WERI-Rb-1 (cell line): ENCODE measurements around the gene ZNF574.

Source experiments
- DNase-seq: peaks from one replicate; pipeline ENCODE4 v3.0.0-alpha.2; 2020
- H3K27ac ChIP-seq: fragments of 250-450 bp; sonication (Bioruptor Pico); 2 replicates; pipeline ENCODE4 v1.5.1; 2020; ENCODE audit warnings: mild to moderate bottlenecking, moderate library complexity
- H3K27me3 ChIP-seq: fragments of 250-450 bp; sonication (Bioruptor Pico); 2 replicates; pipeline ENCODE4 v1.5.1; 2021; ENCODE audit warnings: mild to moderate bottlenecking, low read depth, moderate library complexity; ENCODE audit not compliant: insufficient read depth, severe bottlenecking
- H3K36me3 ChIP-seq: fragments of 250-450 bp; sonication (Bioruptor Pico); 2 replicates; pipeline ENCODE4 v1.5.1; 2020; ENCODE audit warnings: mild to moderate bottlenecking, moderate library complexity
- H3K4me3 ChIP-seq: 2 replicates; pipeline ENCODE4 v1.5.1; 2011; ENCODE audit warnings: low read depth, mild to moderate bottlenecking, control low read depth, low read length
- H3K9me3 ChIP-seq: fragments of 250-450 bp; sonication (Bioruptor Pico); 2 replicates; pipeline ENCODE4 v1.5.1; 2021; ENCODE audit warnings: mild to moderate bottlenecking, moderate library complexity; ENCODE audit not compliant: severe bottlenecking
- CTCF ChIP-seq: IDR thresholded peaks from 2 replicates; pipeline ENCODE4 v1.5.1; 2011; ENCODE audit warnings: low read depth, mild to moderate bottlenecking, control low read depth, inconsistent platforms, low read length

Gene ZNF574

GRCh38 chr19:42086770-42087550 is 11.0 kb downstream of the ZNF574 start:
- no peak for TF ChIP-seq CTCF
- DNase-seq = no peak
- Histone ChIP-seq H3K27ac (no peak overlapping the region), H3K9me3 (no peaks in the 10 kb centered on the region), H3K36me3 (peaks cover 18% of the 10 kb centered on the region), H3K4me3 (no peak overlapping the region), H3K27me3 (no peaks in the 10 kb centered on the region)

- no peak for TF ChIP-seq CTCF
- H3K9me3 ChIP-seq = no peaks in the 10 kb centered on the region
- no peak overlapping the region for H3K4me3 ChIP-seq
- peaks cover 6% of the 10 kb centered on the region for H3K36me3 ChIP-seq
- H3K27ac ChIP-seq = no peak overlapping the region
- no peaks in the 10 kb centered on the region for H3K27me3 ChIP-seq
- DNase-seq = no peak
These were observed 12.7 kb downstream of the ZNF574 start for GRCh38 chr19:42088471-42089190.

- no peak for DNase-seq
- H3K27ac ChIP-seq = no peak overlapping the region
- no peak overlapping the region for H3K4me3 ChIP-seq
- H3K9me3 ChIP-seq = no peaks in the 10 kb centered on the region
- H3K36me3 ChIP-seq = peaks cover 2% of the 10 kb centered on the region; the same call in 1 of the 2 replicates
- no peaks in the 10 kb centered on the region for H3K27me3 ChIP-seq
- no peak for TF ChIP-seq CTCF
These were observed 13.3 kb downstream of the ZNF574 start for GRCh38 chr19:42089191-42089750.

- H3K27ac ChIP-seq = no peak overlapping the region
- TF ChIP-seq CTCF = no peak
- H3K9me3 ChIP-seq = no peaks in the 10 kb centered on the region
- H3K4me3 ChIP-seq = no peak overlapping the region
- H3K36me3 ChIP-seq = no peaks in the 10 kb centered on the region
- no peaks in the 10 kb centered on the region for H3K27me3 ChIP-seq
- no peak for DNase-seq
These were observed 13.8 kb downstream of the ZNF574 start for GRCh38 chr19:42089772-42090171.

GRCh38 chr19:42090672-42091071 is 14.7 kb downstream of the ZNF574 start:
- Histone ChIP-seq H3K27me3 (no peaks in the 10 kb centered on the region), H3K4me3 (no peak overlapping the region), H3K9me3 (no peaks in the 10 kb centered on the region), H3K27ac (no peak overlapping the region), H3K36me3 (no peaks in the 10 kb centered on the region)
- DNase-seq = no peak
- TF ChIP-seq CTCF = no peak
